Lower leg skin (tissue), 3 donors: ENCODE results near the gene IGFL4.

Experiments used
- CTCF ChIP-seq, 3 donors: fragments of 450-650 bp; IDR thresholded peaks; one replicate each; pipeline ENCODE4 v1.5.1; 2016; ENCODE audit warnings: antibody characterized with exemption in 3 of 3, mild to moderate bottlenecking in 3 of 3, moderate library complexity in 2 of 3
- POLR2A ChIP-seq, 2 donors: fragments of 450-650 bp; IDR thresholded peaks; one replicate each; pipeline ENCODE4 v1.6.1; 2016 to 2017; ENCODE audit warnings: antibody characterized with exemption in 2 of 2, mild to moderate bottlenecking in 1 of 2, moderate library complexity in 1 of 2

GRCh38 chr19:46067691-46068090 lies 26.9 kb upstream of the IGFL4 start:
- TF ChIP-seq CTCF (IDR thresholded peaks at IDR 0.05) (no peak), POLR2A (IDR thresholded peaks at IDR 0.05) (no peak)
